ENCODE results near the gene NELFB.
"Not testable (repeated sequence)": the region's sequence is repeated elsewhere in the genome, so short reads cannot be mapped to it uniquely, and the experiment has no call there.

The NELFB gene

GRCh38 chr9:137234758-137235423 is 20.2 kb upstream of the NELFB start:
- no peak for DNase-seq

- DNase-seq, result no peak
These were observed 19.5 kb upstream of the NELFB start for GRCh38 chr9:137235424-137236237.

GRCh38 chr9:137236238-137236935 is 18.7 kb upstream of the NELFB start:
- peak; percentile 80 to 88 (median 85) for DNase-seq

GRCh38 chr9:137236936-137237421 is 18.1 kb upstream of the NELFB start:
- no peak for DNase-seq

- no peak for DNase-seq
These were observed 17.1 kb upstream of the NELFB start for GRCh38 chr9:137237759-137238726.

- peak in 1 of 5 experiments; percentile 29 for DNase-seq
These were observed 15.5 kb upstream of the NELFB start for GRCh38 chr9:137239541-137240200.

GRCh38 chr9:137240318-137240840 is 14.7 kb upstream of the NELFB start:
- peak; percentile 42 to 87 (median 69) for DNase-seq

GRCh38 chr9:137240841-137241489 is 14.2 kb upstream of the NELFB start, which contains the start of gene TUBB4B:
TUBB4B (plus strand) TSS chr9:137241287; CDS start chr9:137241361, 74 bp downstream.
- peak; percentile 85 to 100 (median 96) for DNase-seq

GRCh38 chr9:137241490-137242268 is 13.4 kb upstream of the NELFB start:
- DNase-seq, result peak; percentile 41 to 65 (median 60)

GRCh38 chr9:137242269-137243203 is 12.6 kb upstream of the NELFB start:
- no peak for DNase-seq

- DNase-seq, result not testable (repeated sequence)
These were observed 11.9 kb upstream of the NELFB start for GRCh38 chr9:137243266-137243625.

GRCh38 chr9:137243626-137244485 is 11.3 kb upstream of the NELFB start:
- DNase-seq, result no peak

- no peak for DNase-seq
These were observed 10.4 kb upstream of the NELFB start for GRCh38 chr9:137244486-137245449.

- DNase-seq, result no peak
These were observed 9.4 kb upstream of the NELFB start for GRCh38 chr9:137245450-137246421.

Data from T-helper 2 cell (primary cell).